IMR-90 (cell line): Measurements from ENCODE around the gene OGFR. TPM values are rescaled to one million over a fixed set of nuclear protein-coding genes. Genes with fewer than 3 reads are reported as not detected.

Source experiments
- ATAC-seq: fragments of 200-7000 bp; cut with Tn5 transposase; 2 replicates; pipeline ENCODE4 v1.9.1; 2020; ENCODE audit warnings: low read depth, mild to moderate bottlenecking, moderate library complexity
- BruUV-seq: library from RNA; stranded (reverse); fragments of 400-500 nt; replicated peaks from 2 replicates; lab custom pipeline; 2021; lab: Mats Ljungman, UMichigan
- CTCF ChIA-PET: fragments of 300-600 bp; formaldehyde crosslinking; extraction: SDS; loops from one replicate; lab custom pipeline; 2021; ENCODE audit warnings: antibody characterized with exemption; lab: Yijun Ruan, JAX
- POLR2A ChIA-PET: fragments of 300-600 bp; sonication (Branson Sonifier 250); formaldehyde crosslinking; loops from one replicate; lab custom pipeline; 2022; ENCODE audit warnings: antibody characterized with exemption; ENCODE audit not compliant: unreplicated experiment; lab: Charles Lee
- DNase-seq: peaks from one replicate; pipeline ENCODE4 v3.0.0; 2013
- H2AFZ ChIP-seq: replicated peaks from 2 replicates; pipeline ENCODE3; 2013; ENCODE audit warnings: low read length, mild to moderate bottlenecking; ENCODE audit not compliant: poor library complexity
- H2AK5ac ChIP-seq: 2 replicates; pipeline ENCODE4 v1.6.1; 2013; ENCODE audit warnings: low read depth, low read length, inconsistent platforms
- H2AK9ac ChIP-seq: replicated peaks from 2 replicates; pipeline ENCODE3; 2013; ENCODE audit warnings: mild to moderate bottlenecking, low read depth, low read length, moderate library complexity; ENCODE audit not compliant: poor library complexity
- H2BK120ac ChIP-seq: 2 replicates; pipeline ENCODE4 v1.6.1; 2013; ENCODE audit warnings: low read depth, low read length, inconsistent platforms
- H2BK15ac ChIP-seq: 3 replicates; pipeline ENCODE4 v1.6.1; 2013; ENCODE audit warnings: low read depth, low read length, inconsistent platforms
- H2BK20ac ChIP-seq: 2 replicates; pipeline ENCODE4 v1.6.1; 2013; ENCODE audit warnings: low read depth, mild to moderate bottlenecking, inconsistent platforms, low read length, moderate library complexity
- H2BK5ac ChIP-seq: 2 replicates; pipeline ENCODE4 v1.6.1; 2013; ENCODE audit warnings: mild to moderate bottlenecking, low read depth, low read length, inconsistent platforms; ENCODE audit not compliant: poor library complexity, severe bottlenecking
- H3K14ac ChIP-seq: replicated peaks from 2 replicates; pipeline ENCODE4 v1.6.1; 2013; ENCODE audit warnings: low read depth, low read length, inconsistent platforms
- H3K18ac ChIP-seq: 2 replicates; pipeline ENCODE4 v1.6.1; 2013; ENCODE audit warnings: low read depth, low read length, control low read depth
- H3K23ac ChIP-seq: 2 replicates; pipeline ENCODE4 v1.6.1; 2013; ENCODE audit warnings: low read depth, low read length, inconsistent platforms
- H3K27ac ChIP-seq: 2 replicates; pipeline ENCODE4 v1.5.1; 2013; ENCODE audit warnings: mild to moderate bottlenecking, control low read depth, low read length; ENCODE audit not compliant: insufficient read depth
- H3K27me3 ChIP-seq: 2 replicates; pipeline ENCODE4 v1.6.1; 2013; ENCODE audit warnings: low read length; ENCODE audit not compliant: control insufficient read depth, insufficient read depth
- H3K36me3 ChIP-seq: 2 replicates; pipeline ENCODE4 v1.6.1; 2013; ENCODE audit warnings: low read length, mixed read lengths; ENCODE audit not compliant: control insufficient read depth, insufficient read depth
- H3K4ac ChIP-seq: 2 replicates; pipeline ENCODE4 v1.6.1; 2013; ENCODE audit warnings: low read depth, low read length, inconsistent platforms
- H3K4me1 ChIP-seq: 2 replicates; pipeline ENCODE4 v1.6.1; 2013; ENCODE audit warnings: low read length, mixed read lengths; ENCODE audit not compliant: control insufficient read depth, insufficient read depth
- H3K4me2 ChIP-seq: 2 replicates; pipeline ENCODE4 v1.6.1; 2013; ENCODE audit warnings: low read depth, mild to moderate bottlenecking, control low read depth, low read length, moderate library complexity
- H3K4me3 ChIP-seq: 2 replicates; pipeline ENCODE4 v1.5.1; 2013; ENCODE audit warnings: low read depth, mild to moderate bottlenecking, control low read depth, low read length, moderate library complexity; ENCODE audit not compliant: insufficient read depth
- H3K56ac ChIP-seq: 2 replicates; pipeline ENCODE4 v1.6.1; 2013; ENCODE audit warnings: low read length, inconsistent platforms; ENCODE audit not compliant: insufficient read depth; ENCODE audit errors: extremely low read depth
- H3K79me1 ChIP-seq, 2 experiments: 2 replicates each; pipeline ENCODE4 v1.6.1; 2013; ENCODE audit warnings: low read length in 2 of 2, inconsistent platforms in 1 of 2, low read depth in 1 of 2
- H3K9ac ChIP-seq: 2 replicates; pipeline ENCODE4 v1.6.1; 2013; ENCODE audit warnings: low read depth, low read length, control low read depth
- H3K9me1 ChIP-seq: 2 replicates; pipeline ENCODE4 v1.6.1; 2013; ENCODE audit warnings: low read length, inconsistent platforms; ENCODE audit not compliant: insufficient read depth
- H3K9me3 ChIP-seq: 2 replicates; pipeline ENCODE4 v1.6.1; 2013; ENCODE audit warnings: low read length; ENCODE audit not compliant: control insufficient read depth, insufficient read depth
- H4K20me1 ChIP-seq: 2 replicates; pipeline ENCODE4 v1.6.1; 2013; ENCODE audit warnings: low read length, inconsistent platforms; ENCODE audit not compliant: insufficient read depth
- H4K5ac ChIP-seq: 2 replicates; pipeline ENCODE4 v1.6.1; 2013; ENCODE audit warnings: mild to moderate bottlenecking, low read depth, low read length, control low read depth
- H4K8ac ChIP-seq, 2 experiments: 2 replicates each; pipeline ENCODE4 v1.6.1; 2013; ENCODE audit warnings: low read depth in 2 of 2, low read length in 2 of 2, control low read depth in 1 of 2, inconsistent platforms in 1 of 2
- H4K91ac ChIP-seq: 2 replicates; pipeline ENCODE4 v1.6.1; 2013; ENCODE audit warnings: low read depth, low read length, inconsistent platforms; ENCODE audit not compliant: insufficient read depth
- BHLHE40 ChIP-seq: fragments of 150-350 bp; IDR thresholded peaks from 2 replicates; pipeline ENCODE4 v1.6.1; 2016; ENCODE audit warnings: mild to moderate bottlenecking, low read depth, low read length
- CHD1 ChIP-seq: IDR thresholded peaks from 2 replicates; pipeline ENCODE4 v1.6.1; 2012; ENCODE audit warnings: low read depth, low read length, improper control_type of control experiment
- FOS ChIP-seq: fragments of 150-350 bp; IDR thresholded peaks from 2 replicates; pipeline ENCODE4 v1.6.1; 2016; ENCODE audit warnings: low read depth, low read length
- MAZ ChIP-seq: IDR thresholded peaks from 2 replicates; pipeline ENCODE4 v1.6.1; 2012; ENCODE audit warnings: low read depth, mild to moderate bottlenecking, low read length, improper control_type of control experiment, moderate library complexity, borderline replicate concordance
- MXI1 ChIP-seq: IDR thresholded peaks from 2 replicates; pipeline ENCODE4 v1.6.1; 2012; ENCODE audit warnings: low read depth, mild to moderate bottlenecking, low read length, moderate library complexity, borderline replicate concordance
- NFE2L2 ChIP-seq: fragments of 150-350 bp; IDR thresholded peaks from 2 replicates; pipeline ENCODE4 v1.6.1; 2016; ENCODE audit warnings: low read depth, mild to moderate bottlenecking, low read length
- POLR2A ChIP-seq: IDR thresholded peaks from 2 replicates; pipeline ENCODE4 v1.6.1; 2012; ENCODE audit warnings: mild to moderate bottlenecking, low read depth, low read length
- RAD21 ChIP-seq: IDR thresholded peaks from 2 replicates; pipeline ENCODE4 v1.6.1; 2012; ENCODE audit warnings: low read length, improper control_type of control experiment
- RCOR1 ChIP-seq: IDR thresholded peaks from 2 replicates; pipeline ENCODE4 v1.6.1; 2012; ENCODE audit warnings: mild to moderate bottlenecking, low read length, improper control_type of control experiment; ENCODE audit not compliant: insufficient replicate concordance
- RFX5 ChIP-seq: IDR thresholded peaks from 2 replicates; pipeline ENCODE4 v1.8.0; 2012; ENCODE audit warnings: low read depth, mild to moderate bottlenecking, low read length, moderate library complexity
- SMC3 ChIP-seq: fragments of 150-350 bp; IDR thresholded peaks from 2 replicates; pipeline ENCODE4 v1.6.1; 2016; ENCODE audit warnings: low read depth, mild to moderate bottlenecking, antibody characterized with exemption, low read length, moderate library complexity
- USF2 ChIP-seq: fragments of 150-350 bp; IDR thresholded peaks from 2 replicates; pipeline ENCODE4 v1.6.1; 2017; ENCODE audit warnings: mild to moderate bottlenecking, antibody characterized with exemption, low read length, low read depth
- WGBS, 2 experiments: methylation state at CpG; one replicate each; pipeline versions ENCODE4 v1.1.5 to v1.1.7; 2013; ENCODE audit warnings: missing lambda C conversion rate in 2 of 2; ENCODE audit not compliant: insufficient read length in 1 of 2; ENCODE audit errors: extremely low coverage in 2 of 2; 5-methylcytosine and 5-hydroxymethylcytosine counted together
- dilution Hi-C: fragments of 300-500 bp; cut with HindIII; formaldehyde crosslinking; loops from one replicate; pipeline ENCODE4 v1.14.3; 2018; ENCODE audit warnings: low sequenced_read_pairs; ENCODE audit not compliant: unreplicated experiment
- in situ Hi-C: fragments of 300-500 bp; cut with MboI; formaldehyde crosslinking; loops from 3 replicates; pipeline ENCODE4 v1.14.3; 2019; ENCODE audit warnings: low sequenced_read_pairs, inconsistent platforms, mixed read lengths
- intact Hi-C: fragments of 100-400 bp; cut with micrococcal nuclease; formaldehyde crosslinking; loops from 2 replicates; pipeline ENCODE4 v1.10.0; 2022
- polyA plus RNA-seq, 3 experiments: library from polyadenylated mRNA; depleted of rRNA; stranded (reverse); fragments of >200 nt; gene quantifications; 2 replicates each; pipeline ENCODE4 v1.2.3, GENCODE V29; 2012; ENCODE audit warnings: low replicate concordance in 1 of 3
- total RNA-seq: library from RNA; depleted of rRNA; stranded (reverse); fragments of >200 nt; gene quantifications from 2 replicates; pipeline ENCODE4 v1.2.3, GENCODE V29; 2012
- TF ChIP-seq, protein P1 (sequence below): conservative IDR thresholded peaks from 2 replicates; pipeline ENCODE4 v1.5.1; 2012; ENCODE audit warnings: mild to moderate bottlenecking, low read depth, low read length, improper control_type of control experiment
- TF ChIP-seq, protein P2 (sequence below): fragments of 150-350 bp; IDR thresholded peaks from 2 replicates; pipeline ENCODE4 v1.6.1; 2016; ENCODE audit warnings: low read depth, mild to moderate bottlenecking, low read length, moderate library complexity, borderline replicate concordance

Gene OGFR
- total and polyA plus RNA-seq, 2 of the 4 experiments (the other 2 are of a cell fraction), result 22.4 to 30.1 TPM

- Histone ChIP-seq H3K27me3 (peaks cover 23% of the 10 kb centered on the region), H3K9ac (no peak overlapping the region), H3K14ac (no peak overlapping the region), H2AFZ (peak overlapping the region; percentile 75), H3K4ac (peak overlapping the region; percentile 36), H2BK20ac (no peak overlapping the region), H3K23ac (no peak overlapping the region), H3K9me1 (no peaks in the 10 kb centered on the region), H2BK120ac (no peak overlapping the region), H2BK5ac (no peak overlapping the region), H3K79me1 (no peaks in the 10 kb centered on the region), H4K8ac (no peak overlapping the region; a peak in 1 of 4 replicates), H3K9me3 (no peaks in the 10 kb centered on the region), H4K5ac (no peak overlapping the region), H3K27ac (no peak overlapping the region), H4K20me1 (peaks cover 3% of the 10 kb centered on the region; the same call in 1 of the 2 replicates), H2AK9ac (peak overlapping the region; percentile 8), H2AK5ac (no peak overlapping the region), H4K91ac (peak overlapping the region; percentile 46; the same call in 1 of the 2 replicates), H3K18ac (no peak overlapping the region), H3K4me1 (peaks cover 20% of the 10 kb centered on the region), H3K56ac (no peak overlapping the region), H3K4me2 (no peak overlapping the region; the same call in 1 of the 2 replicates), H3K4me3 (no peak overlapping the region), H2BK15ac (peak overlapping the region; percentile 4; the same call in 1 of the 3 replicates), H3K36me3 (no peaks in the 10 kb centered on the region; the same call in 1 of the 2 replicates)
- intact Hi-C loops, result no loop called here
- CTCF ChIA-PET, result no interaction called here
- peak; percentile 15 for ATAC-seq
- WGBS, 2 experiments, result 39% methylated on average over 7 of the region's 25 CpGs; no CpG with 5 or more reads in 1 of the 2 experiments
- BruUV-seq, result no TSS peak
- in situ Hi-C loops, result no loop called here
- peak; percentile 9 for DNase-seq
- POLR2A ChIA-PET, result no interaction called here
- dilution Hi-C loops, result no loop called here
- no peak for TF ChIP-seq USF2
- TF ChIP-seq RCOR1, result no peak
- no peak for TF ChIP-seq NFE2L2
- no peak for TF ChIP-seq BHLHE40
- TF ChIP-seq RFX5, result no peak
- TF ChIP-seq MAZ, result no peak
- TF ChIP-seq POLR2A, result no peak
- no peak for TF ChIP-seq RAD21
- no peak for TF ChIP-seq FOS
- TF ChIP-seq SMC3, result no peak
- no peak for TF ChIP-seq MXI1
- TF ChIP-seq CHD1, result no peak
- TF ChIP-seq, protein P1, sequence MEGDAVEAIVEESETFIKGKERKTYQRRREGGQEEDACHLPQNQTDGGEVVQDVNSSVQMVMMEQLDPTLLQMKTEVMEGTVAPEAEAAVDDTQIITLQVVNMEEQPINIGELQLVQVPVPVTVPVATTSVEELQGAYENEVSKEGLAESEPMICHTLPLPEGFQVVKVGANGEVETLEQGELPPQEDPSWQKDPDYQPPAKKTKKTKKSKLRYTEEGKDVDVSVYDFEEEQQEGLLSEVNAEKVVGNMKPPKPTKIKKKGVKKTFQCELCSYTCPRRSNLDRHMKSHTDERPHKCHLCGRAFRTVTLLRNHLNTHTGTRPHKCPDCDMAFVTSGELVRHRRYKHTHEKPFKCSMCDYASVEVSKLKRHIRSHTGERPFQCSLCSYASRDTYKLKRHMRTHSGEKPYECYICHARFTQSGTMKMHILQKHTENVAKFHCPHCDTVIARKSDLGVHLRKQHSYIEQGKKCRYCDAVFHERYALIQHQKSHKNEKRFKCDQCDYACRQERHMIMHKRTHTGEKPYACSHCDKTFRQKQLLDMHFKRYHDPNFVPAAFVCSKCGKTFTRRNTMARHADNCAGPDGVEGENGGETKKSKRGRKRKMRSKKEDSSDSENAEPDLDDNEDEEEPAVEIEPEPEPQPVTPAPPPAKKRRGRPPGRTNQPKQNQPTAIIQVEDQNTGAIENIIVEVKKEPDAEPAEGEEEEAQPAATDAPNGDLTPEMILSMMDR, result no peak
- TF ChIP-seq, protein P2, sequence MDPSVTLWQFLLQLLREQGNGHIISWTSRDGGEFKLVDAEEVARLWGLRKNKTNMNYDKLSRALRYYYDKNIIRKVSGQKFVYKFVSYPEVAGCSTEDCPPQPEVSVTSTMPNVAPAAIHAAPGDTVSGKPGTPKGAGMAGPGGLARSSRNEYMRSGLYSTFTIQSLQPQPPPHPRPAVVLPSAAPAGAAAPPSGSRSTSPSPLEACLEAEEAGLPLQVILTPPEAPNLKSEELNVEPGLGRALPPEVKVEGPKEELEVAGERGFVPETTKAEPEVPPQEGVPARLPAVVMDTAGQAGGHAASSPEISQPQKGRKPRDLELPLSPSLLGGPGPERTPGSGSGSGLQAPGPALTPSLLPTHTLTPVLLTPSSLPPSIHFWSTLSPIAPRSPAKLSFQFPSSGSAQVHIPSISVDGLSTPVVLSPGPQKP, result no peak
These were observed 14.2 kb downstream of the OGFR start for GRCh38 chr20:62818592-62819493.
